B cell (primary cell): ENCODE data around the gene CCDC18.

Experiments used
- EZH2 ChIP-seq: IDR thresholded peaks from 2 replicates; pipeline ENCODE4 v1.6.1; 2012; ENCODE audit warnings: borderline replicate concordance, low read depth, mild to moderate bottlenecking, moderate library complexity, low read length; ENCODE audit not compliant: insufficient read depth, poor library complexity, severe bottlenecking
- TF ChIP-seq, protein P1 (sequence below): fragments of 200-600 bp; IDR thresholded peaks from one replicate; pipeline ENCODE4 v1.8.0; 2022; ENCODE audit warnings: antibody characterized with exemption, mild to moderate bottlenecking

GRCh38 chr1:93154898-93155297 lies 25.6 kb upstream of the CCDC18 start:
- TF ChIP-seq, protein P1, sequence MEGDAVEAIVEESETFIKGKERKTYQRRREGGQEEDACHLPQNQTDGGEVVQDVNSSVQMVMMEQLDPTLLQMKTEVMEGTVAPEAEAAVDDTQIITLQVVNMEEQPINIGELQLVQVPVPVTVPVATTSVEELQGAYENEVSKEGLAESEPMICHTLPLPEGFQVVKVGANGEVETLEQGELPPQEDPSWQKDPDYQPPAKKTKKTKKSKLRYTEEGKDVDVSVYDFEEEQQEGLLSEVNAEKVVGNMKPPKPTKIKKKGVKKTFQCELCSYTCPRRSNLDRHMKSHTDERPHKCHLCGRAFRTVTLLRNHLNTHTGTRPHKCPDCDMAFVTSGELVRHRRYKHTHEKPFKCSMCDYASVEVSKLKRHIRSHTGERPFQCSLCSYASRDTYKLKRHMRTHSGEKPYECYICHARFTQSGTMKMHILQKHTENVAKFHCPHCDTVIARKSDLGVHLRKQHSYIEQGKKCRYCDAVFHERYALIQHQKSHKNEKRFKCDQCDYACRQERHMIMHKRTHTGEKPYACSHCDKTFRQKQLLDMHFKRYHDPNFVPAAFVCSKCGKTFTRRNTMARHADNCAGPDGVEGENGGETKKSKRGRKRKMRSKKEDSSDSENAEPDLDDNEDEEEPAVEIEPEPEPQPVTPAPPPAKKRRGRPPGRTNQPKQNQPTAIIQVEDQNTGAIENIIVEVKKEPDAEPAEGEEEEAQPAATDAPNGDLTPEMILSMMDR, result no peak
- no peak for TF ChIP-seq EZH2
